GM12873 (cell line): ENCODE results near the gene KIAA2012.

Source experiments
- CTCF ChIP-seq: IDR thresholded peaks from 2 replicates; pipeline ENCODE4 v1.5.1; 2012; ENCODE audit warnings: low read depth, mild to moderate bottlenecking, moderate library complexity, low read length, control low read depth; ENCODE audit not compliant: insufficient read depth; ENCODE audit errors: missing control alignments

Gene KIAA2012

DNA sequence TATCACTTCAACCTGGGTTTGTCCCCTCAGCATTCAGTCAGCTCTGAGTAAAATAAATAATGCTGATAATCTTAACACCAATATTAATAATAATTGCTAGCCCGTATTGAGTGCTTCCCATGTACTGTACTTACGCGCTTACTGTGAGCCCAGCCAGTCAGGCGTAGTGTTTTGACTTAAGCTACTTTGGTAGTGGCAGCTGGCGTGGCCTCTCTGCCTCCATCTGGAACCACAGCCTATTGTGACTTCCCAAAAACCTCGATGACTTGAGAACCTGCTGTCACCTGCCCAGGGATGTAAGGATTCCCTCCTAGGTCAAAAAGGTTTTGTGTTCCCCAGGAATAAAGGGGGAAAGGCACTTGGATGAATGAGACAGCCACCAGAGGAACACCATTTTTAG is 112.1 kb downstream of the KIAA2012 start:
- no peak for TF ChIP-seq CTCF

DNA sequence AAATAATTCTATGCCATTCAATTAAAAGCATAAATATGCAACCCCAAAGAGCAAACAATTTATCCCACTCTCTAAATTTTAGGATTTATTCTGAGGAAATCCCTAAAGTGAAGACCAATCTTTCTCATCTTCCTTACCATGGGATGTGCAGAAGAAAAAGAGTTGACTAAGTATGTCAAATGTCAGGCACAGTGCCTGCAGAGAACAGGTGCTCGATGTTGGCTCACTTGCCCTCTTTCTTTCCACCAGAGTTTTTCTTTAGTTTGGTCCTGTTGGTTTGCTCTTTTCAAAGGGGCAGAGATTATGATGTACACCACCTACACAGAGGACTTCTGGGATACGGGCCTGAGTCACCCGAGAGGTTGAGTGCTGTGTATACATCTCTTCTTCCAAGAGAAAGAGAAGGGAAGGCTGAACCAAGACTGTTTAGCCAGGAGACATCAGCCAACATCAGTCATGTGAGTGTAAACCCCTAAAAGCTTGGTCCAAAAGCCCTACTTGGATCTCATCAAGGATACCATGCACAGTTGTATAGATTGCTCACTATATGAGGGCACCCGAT is 113.7 kb downstream of the KIAA2012 start:
- no peak for TF ChIP-seq CTCF

- no peak for TF ChIP-seq CTCF
Measured at GRCh38 chr2:202187570-202187969, 114.5 kb downstream of the KIAA2012 start.

DNA sequence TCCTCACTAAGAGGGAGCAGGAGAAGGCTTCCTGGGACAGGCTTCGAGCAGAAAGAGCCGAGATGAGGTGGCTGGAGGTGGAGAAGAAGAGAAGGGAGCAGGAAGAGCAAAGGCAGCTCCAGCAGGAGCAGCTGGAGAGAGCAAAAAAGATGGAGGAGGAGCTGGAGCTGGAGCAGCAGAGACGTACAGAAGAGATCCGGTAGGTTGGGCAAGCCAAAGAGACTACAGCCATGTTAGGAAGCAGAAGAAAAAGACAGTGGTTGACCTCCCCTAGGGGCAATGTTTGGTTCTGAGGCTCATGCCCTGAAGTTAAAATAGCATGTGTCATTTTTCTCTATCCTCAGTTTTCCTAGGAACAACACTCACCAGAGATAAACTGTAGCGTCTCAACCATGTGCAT is 120.2 kb downstream of the KIAA2012 start:
- no peak for TF ChIP-seq CTCF

GRCh38 chr2:202193881-202194353 is 120.9 kb downstream of the KIAA2012 start:
- no peak for TF ChIP-seq CTCF

DNA sequence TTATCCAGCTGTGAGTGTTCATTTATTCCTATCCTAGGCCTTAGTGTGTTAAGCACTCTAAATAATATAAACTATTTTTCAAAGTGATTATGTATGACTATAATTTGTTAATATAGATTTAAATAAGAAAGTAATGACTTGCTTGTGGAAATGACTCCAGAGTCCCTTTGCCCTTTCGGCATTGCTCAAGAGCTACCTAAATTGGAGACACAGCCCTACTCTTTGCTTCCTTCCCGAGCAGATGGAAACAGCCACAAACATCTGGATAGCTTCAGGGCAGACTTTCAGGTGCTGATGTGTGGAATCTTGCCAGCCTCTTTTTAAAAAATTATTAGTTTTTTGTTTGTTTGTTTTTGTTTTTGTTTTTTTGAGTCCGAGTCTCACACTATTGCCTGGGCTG is 121.4 kb downstream of the KIAA2012 start:
- TF ChIP-seq CTCF, result no peak

DNA sequence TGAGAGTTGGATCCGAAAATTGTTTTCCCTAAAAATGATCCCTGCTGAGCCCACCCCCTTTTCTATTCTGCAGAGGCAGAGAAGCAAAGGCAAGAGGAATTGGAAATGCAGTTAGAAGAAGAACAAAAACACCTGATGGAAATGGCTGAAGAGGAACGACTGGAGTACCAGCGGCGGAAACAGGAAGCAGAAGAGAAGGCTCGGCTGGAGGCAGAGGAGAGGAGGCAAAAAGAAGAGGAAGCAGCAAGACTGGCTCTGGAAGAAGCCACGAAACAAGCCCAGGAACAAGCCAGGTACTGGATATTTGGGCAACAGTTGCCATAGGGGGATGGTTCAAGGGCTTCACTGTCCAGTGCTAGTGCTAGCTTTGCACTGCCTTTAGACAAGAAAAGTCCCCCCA is 123.7 kb downstream of the KIAA2012 start:
- TF ChIP-seq CTCF, result no peak
